ENCODE data around the gene LRIG2. TPM values are rescaled to one million over a fixed set of nuclear protein-coding genes. Genes with fewer than 3 reads are reported as not detected.
"Not testable (repeated sequence)": the region's sequence is repeated elsewhere in the genome, so short reads cannot be mapped to it uniquely, and the experiment has no call there.

LRIG2 gene
- total RNA-seq, 1 donor, result 17.4 TPM

GRCh38 chr1:113153116-113153803 is 80.3 kb downstream of the LRIG2 start:
- H3K36me3 ChIP-seq (ENCODE audit: insufficient read depth, low read length), result no peaks in the 10 kb centered on the region
- H3K4me1 ChIP-seq (ENCODE audit: insufficient read depth, low read length), result no peaks in the 10 kb centered on the region
- no peak overlapping the region for H3K27ac ChIP-seq (ENCODE audit: low read depth, low read length)
- H3K9me3 ChIP-seq (ENCODE audit: low read depth, low read length), result no peaks in the 10 kb centered on the region
- no peaks in the 10 kb centered on the region for H4K20me1 ChIP-seq (ENCODE audit: insufficient read depth, low read length)
- no peak overlapping the region for H3K4me2 ChIP-seq (ENCODE audit: insufficient read depth, low read length)
- H3K4me3 ChIP-seq (ENCODE audit: insufficient read depth, low read length), result no peak overlapping the region
- TF ChIP-seq CTCF (IDR thresholded peaks at IDR 0.05; ENCODE audit: extremely low read depth, low read depth, low read length), result no peak
- no peak overlapping the region for H2AFZ ChIP-seq (ENCODE audit: low read length)
- DNase-seq (ENCODE audit: insufficient read length, low spot score, missing footprints), result no peak
- no peaks in the 10 kb centered on the region for H3K27me3 ChIP-seq (ENCODE audit: insufficient read depth, low read length)
- H3K79me2 ChIP-seq (ENCODE audit: insufficient read depth, low read length), result no peaks in the 10 kb centered on the region

DNA sequence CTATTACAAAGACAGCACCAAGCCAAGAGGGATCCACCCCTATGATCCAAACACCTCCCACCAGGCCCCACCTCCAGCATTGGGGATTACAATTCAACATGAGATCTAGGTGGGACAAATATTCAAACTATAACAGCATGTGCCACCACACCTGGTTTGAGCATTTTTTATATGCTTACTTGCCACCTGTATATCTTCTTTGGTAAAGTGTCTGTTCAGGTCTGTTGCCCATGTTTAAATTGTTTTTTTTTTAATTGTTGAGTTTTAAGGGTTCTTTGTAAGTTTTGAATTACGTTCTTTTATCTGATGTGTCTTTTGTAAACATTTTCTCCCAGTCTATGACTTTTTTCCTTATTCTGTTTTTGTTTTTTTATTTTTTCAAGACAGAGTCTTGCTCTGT is 83.4 kb downstream of the LRIG2 start:
- Histone ChIP-seq H3K9me3 (ENCODE audit: low read depth, low read length) (no peaks in the 10 kb centered on the region), H3K4me1 (ENCODE audit: insufficient read depth, low read length) (no peaks in the 10 kb centered on the region), H3K79me2 (ENCODE audit: insufficient read depth, low read length) (no peaks in the 10 kb centered on the region), H4K20me1 (ENCODE audit: insufficient read depth, low read length) (no peaks in the 10 kb centered on the region), H3K4me2 (ENCODE audit: insufficient read depth, low read length) (no peak overlapping the region), H3K27ac (ENCODE audit: low read depth, low read length) (no peak overlapping the region), H2AFZ (ENCODE audit: low read length) (no peak overlapping the region), H3K27me3 (ENCODE audit: insufficient read depth, low read length) (no peaks in the 10 kb centered on the region), H3K4me3 (ENCODE audit: insufficient read depth, low read length) (no peak overlapping the region), H3K36me3 (ENCODE audit: insufficient read depth, low read length) (no peaks in the 10 kb centered on the region)
- no peak for TF ChIP-seq CTCF (IDR thresholded peaks at IDR 0.05; ENCODE audit: extremely low read depth, low read depth, low read length)
- DNase-seq (ENCODE audit: insufficient read length, low spot score, missing footprints), result no peak

- not testable (repeated sequence) for H3K4me3 ChIP-seq (ENCODE audit: insufficient read depth, low read length); H3K79me2 ChIP-seq (ENCODE audit: insufficient read depth, low read length); H3K27ac ChIP-seq (ENCODE audit: low read depth, low read length); DNase-seq (ENCODE audit: insufficient read length, low spot score, missing footprints); H2AFZ ChIP-seq (ENCODE audit: low read length); H3K4me1 ChIP-seq (ENCODE audit: insufficient read depth, low read length); H3K9me3 ChIP-seq (ENCODE audit: low read depth, low read length); H4K20me1 ChIP-seq (ENCODE audit: insufficient read depth, low read length); H3K36me3 ChIP-seq (ENCODE audit: insufficient read depth, low read length); H3K27me3 ChIP-seq (ENCODE audit: insufficient read depth, low read length); H3K4me2 ChIP-seq (ENCODE audit: insufficient read depth, low read length)
These were observed 85.7 kb downstream of the LRIG2 start for GRCh38 chr1:113158743-113159142.

DNA sequence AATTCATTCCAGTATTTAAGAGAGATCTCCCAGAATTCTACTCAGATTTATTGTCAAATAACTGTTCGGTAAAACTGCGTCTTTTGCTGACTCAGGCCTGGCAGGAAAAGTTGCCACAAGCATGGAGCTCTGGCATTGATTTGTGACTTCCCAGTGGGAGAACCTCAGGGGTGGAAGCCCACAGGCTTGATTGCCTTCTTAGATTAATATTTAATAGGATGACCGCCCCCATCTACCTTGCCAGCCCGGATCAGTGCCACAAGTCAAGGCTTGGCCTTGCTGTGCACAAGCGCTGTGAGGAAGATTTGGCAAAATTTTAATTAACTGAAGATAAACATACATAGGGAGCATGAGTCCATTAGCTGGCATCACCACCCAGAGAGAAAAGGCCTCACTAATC is 93.5 kb downstream of the LRIG2 start:
- Histone ChIP-seq H4K20me1 (ENCODE audit: insufficient read depth, low read length) (no peaks in the 10 kb centered on the region), H3K27ac (ENCODE audit: low read depth, low read length) (no peak overlapping the region), H2AFZ (ENCODE audit: low read length) (no peak overlapping the region), H3K4me3 (ENCODE audit: insufficient read depth, low read length) (no peak overlapping the region), H3K79me2 (ENCODE audit: insufficient read depth, low read length) (no peaks in the 10 kb centered on the region), H3K9me3 (ENCODE audit: low read depth, low read length) (no peaks in the 10 kb centered on the region), H3K36me3 (ENCODE audit: insufficient read depth, low read length) (no peaks in the 10 kb centered on the region), H3K4me2 (ENCODE audit: insufficient read depth, low read length) (no peak overlapping the region), H3K4me1 (ENCODE audit: insufficient read depth, low read length) (no peaks in the 10 kb centered on the region), H3K27me3 (ENCODE audit: insufficient read depth, low read length) (no peaks in the 10 kb centered on the region)
- no peak for TF ChIP-seq CTCF (IDR thresholded peaks at IDR 0.05; ENCODE audit: extremely low read depth, low read depth, low read length)
- DNase-seq (ENCODE audit: insufficient read length, low spot score, missing footprints), result no peak
